HG02678 (cell line): Measurements from ENCODE around the gene RBCK1.

Source experiments
- ATAC-seq: cut with Tn5 transposase; IDR thresholded peaks from one replicate; pipeline ENCODE4 v1.9.1; 2021; ENCODE audit warnings: mild to moderate bottlenecking, moderate library complexity; ENCODE audit not compliant: unreplicated experiment

The RBCK1 gene

DNA sequence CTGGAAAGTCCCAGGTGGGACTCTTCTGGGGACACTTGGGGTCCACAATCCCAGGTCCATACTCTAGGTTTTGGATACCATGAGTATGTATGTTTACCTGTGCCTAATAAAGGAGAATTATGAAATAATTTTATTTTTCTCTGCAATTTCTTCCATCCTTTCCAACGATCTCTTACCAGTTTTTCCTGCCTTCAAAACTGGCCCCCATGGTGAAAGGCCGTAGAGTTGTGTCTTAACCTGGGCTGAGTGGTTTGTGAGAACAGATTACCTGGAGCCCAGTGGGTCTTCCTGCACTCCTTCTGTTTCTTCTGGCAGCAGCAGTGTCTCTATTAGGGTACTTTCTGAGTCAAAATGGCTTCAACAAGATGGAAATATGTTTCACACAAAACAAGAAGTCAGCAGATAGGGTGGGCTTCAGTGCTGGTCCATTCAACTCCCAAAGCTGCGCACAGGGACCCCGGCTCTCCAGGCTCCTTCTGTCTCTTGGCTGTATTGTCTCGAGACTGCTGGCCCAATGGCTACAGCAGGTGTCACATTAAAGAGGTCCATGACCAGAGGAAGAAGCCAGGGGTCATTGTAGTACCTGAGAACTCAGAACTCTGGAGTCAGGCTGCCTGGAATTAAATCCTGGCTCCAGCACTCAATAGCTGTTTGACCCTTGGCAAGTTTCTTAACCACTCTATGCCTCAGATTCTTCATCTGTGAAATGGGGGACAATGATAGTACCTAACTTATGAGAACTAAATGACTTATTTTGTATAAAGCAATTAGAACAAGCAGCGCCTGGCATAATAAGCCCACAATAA is 10.5 kb upstream of the RBCK1 start:
- ATAC-seq = no peak

DNA sequence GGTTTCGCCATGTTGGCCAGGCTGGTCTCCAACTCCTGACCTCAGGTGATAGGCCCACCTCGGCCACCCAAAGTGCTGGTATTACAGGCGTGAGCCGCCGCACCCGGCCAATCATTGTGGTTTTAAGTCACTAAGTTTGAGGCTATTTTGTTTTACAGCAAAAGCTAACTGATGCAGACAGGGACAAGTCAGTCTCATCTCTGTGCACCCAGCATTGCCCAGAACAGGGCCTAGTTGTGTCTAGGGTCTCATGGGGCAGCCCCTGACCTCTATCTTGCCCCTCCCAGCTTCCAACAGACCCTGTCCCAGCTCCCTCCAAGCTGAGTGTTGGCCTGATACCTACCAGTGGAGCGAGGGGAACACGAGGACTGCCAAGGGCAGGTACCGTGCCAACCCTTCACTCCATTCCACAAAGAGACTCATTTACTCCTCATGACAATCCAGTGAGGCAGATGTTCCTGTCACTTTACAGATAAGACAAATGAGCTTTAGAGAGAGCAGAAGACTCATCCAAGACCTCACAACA is 8.9 kb upstream of the RBCK1 start:
- ATAC-seq = no peak

DNA sequence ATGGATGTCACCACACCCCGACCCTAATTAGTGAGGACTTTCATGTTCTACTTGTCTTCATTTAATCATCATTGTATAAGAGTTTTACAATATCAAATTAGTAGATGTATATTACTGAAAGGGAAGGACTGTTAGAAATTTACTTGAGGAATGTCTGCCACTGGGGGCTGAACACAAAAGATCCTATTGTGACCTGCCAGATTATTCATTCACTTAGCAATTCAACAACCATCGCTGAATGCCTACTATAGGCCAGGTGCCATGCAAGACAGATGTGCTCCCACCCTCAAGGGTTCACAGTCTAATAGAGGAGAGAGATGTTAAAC is 8.0 kb upstream of the RBCK1 start:
- ATAC-seq = no peak

DNA sequence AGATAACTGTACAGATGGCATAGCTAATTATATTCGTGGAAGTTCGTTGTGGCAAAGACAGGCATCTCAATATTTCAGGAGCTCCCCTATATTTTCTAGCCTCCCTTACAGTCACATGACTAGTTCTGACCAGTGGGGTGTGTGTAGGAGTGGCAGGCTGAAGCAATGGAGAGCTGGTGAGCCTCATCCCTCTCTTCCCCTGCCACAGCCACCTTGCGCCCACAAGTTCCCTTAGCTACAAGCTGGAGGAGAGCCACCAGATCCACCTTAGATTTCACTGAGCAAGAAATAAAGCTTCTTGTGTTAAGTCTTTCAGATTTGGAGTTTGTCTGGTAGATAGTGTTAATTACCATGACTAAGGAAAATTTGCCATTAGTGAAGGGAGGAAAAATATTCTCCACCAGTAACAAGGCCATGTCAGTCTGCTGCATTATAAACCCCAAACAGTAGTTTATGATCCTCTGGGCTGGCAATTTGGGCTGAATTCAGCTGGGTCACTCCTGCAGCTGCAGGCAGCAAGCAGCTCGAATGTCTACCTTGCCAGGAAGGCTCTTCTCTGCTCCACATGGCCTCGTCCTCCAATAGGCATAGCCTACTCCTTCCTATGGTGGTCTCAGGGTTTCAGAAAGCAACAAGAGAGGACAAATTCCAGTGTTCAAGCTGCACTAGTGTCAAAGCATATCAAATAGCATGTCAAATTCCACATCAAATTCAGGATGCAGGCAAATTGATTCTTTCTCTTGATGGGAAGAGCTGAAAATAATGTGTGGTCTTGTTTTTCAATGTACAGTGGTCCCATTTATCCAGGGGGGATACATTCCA is 7.4 kb upstream of the RBCK1 start:
- no peak for ATAC-seq

DNA sequence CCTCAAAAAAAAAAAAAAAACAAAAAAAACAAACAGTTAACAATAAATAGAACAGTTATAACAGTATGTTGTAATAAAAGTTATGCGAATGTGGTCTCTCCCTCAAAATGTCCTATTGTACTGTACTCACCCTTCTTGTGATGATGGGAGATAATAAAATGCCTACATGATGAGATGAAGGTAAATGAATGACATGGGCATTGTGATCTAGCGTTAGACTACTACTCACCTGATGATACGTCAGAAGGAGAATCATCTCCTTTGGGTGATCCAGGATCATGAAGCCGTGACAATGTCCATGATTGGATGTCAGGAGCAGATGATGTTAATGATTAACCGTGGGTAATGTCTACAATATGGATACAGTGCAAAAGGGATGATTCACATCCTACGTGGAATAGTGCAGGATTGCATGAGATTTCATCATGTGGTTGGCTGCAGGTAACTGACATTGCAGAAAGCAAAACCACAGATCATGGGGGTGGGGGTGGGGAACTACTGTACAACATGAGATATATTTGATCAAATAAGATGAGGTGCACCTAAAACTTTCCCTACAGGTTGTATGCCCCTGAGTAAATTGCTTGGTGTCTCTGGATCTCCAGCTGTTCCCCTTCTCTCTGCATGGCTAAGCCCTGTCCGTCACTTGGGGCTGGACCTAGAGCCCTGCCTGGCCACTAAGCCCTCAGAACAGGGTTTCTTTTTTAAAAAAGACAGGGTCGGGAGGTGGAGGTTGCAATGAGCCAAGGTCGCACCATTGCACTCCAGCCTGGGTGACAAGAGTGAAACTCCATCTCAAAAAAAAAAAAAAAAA is 6.2 kb upstream of the RBCK1 start:
- no peak for ATAC-seq

DNA sequence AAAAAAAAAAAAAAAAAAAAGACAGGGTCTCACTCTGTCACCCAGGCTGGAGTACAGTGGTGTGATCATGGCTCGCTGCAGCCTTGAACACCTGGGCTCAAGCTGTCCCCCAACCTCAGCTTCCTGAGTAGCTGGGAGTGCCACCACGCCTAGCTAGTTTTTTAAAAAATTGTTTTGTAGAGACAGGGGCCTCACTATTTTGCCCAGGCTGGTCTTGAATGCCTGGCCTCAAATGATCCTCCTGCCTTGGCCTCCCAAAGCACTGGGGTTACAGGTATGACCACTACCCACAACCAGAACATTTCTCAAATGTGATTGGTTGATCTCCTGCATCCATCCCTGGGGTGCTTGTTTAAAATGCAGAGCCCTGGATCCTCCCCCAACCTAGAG is 5.6 kb upstream of the RBCK1 start:
- no peak for ATAC-seq

DNA sequence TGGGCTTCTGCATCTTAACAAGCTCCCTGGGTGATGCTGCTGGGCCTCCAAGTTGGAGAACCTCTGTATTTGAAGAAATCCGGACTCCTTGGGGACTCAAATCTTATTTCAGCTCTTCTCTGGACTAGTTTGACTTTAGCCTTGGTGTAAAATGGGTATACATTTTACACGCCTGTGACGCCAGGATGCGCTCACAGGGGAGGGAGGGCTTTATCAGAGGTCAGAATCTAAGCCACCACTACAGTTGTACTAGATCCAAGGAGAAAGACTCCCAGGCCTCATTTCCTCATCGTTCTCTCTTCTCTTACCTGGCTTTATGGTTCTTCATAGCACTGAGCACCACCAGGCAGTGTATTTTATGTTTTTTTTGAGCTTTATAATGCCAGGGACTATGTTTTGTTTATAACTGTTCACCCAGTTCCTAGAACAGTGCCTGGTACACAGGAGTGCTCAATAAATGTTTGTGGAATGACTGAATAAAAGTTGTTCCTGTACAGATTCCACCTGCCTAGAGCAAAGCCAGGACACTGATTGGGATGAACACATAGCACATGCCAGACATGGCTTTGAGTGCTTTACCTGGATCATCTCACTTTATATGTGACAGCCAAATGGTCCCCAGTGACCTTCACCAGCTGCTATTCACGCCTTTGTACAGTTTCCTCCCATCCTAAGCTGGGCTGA is 5.1 kb upstream of the RBCK1 start:
- no peak for ATAC-seq

DNA sequence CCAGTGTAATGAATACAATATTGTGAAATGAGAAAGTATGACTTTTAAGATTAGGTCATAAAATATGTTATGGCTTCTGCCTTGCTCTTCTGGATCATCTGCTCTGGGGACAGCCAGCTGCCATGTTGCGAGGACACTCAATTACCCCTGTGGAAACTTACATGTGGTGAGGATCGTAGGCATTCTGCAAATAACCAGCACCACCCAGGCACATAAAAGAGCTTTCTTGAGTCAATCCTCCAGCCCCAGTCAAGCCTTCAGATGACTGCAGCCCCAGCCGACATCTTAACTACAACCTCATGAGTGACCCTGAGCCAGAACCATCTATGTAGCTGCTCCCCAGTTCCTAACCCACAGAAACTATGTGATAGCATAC is 4.5 kb upstream of the RBCK1 start:
- ATAC-seq = no peak

DNA sequence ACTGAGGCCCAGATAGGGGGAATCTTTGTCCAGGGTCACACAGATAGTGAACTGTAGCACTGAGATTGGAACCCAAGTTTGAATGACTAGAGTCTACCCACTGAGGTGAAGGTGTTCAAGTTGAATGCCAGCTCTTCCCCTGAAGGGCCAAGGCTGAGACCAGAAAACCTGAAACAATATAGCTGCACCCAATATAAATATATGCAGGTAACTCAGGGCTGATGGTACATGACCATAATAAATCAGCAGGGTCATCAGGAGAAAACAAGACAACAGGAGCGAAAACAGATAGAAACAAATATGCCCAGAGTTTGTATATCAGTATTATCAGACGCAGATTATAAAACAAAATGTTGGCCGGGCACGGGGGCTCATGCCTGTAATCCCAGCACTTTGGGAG is 4.0 kb upstream of the RBCK1 start:
- ATAC-seq = no peak

DNA sequence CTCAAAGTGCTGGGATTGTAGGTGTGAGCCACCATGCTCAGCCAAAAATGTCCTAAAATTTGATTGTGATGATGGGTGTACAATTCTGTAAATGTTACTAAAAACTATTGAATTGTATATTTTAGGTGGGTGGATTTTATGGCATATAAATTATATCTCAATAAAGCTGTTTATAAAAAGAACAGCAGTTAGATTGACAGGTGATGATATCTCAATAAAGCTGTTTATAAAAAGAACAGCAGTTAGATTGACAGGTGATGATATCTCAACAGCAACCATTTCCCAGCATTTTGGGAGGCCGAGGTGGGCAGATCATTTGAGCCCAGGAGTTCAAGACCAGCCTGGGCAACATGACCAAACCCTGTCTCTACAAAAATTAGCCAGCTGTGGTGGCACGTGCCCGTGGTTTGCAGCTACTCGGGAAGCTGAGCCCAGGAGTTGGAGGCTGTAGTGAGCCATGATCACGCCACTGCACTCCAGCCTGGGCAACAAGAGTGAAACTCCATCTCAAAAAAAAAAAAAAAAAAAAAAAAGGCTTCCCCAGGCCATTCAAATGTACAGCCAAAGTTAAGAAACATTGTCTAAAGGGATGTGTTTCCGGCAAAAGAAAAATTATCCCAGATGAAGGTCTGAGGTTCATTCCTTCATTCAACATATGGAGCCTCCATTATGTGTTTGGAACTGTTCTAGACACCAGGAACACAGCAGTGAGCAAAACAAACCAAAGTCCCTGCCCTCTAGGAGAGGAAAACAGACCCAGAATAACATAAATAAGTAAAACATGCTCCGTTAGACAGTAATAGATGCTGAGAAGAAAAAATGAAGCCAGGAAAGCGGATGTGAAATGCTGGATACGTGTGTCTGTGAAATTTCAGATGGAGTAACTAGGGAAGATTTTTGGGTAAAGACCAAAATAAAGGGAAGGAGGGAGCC is 1.6 kb upstream of the RBCK1 start:
- no peak for ATAC-seq

DNA sequence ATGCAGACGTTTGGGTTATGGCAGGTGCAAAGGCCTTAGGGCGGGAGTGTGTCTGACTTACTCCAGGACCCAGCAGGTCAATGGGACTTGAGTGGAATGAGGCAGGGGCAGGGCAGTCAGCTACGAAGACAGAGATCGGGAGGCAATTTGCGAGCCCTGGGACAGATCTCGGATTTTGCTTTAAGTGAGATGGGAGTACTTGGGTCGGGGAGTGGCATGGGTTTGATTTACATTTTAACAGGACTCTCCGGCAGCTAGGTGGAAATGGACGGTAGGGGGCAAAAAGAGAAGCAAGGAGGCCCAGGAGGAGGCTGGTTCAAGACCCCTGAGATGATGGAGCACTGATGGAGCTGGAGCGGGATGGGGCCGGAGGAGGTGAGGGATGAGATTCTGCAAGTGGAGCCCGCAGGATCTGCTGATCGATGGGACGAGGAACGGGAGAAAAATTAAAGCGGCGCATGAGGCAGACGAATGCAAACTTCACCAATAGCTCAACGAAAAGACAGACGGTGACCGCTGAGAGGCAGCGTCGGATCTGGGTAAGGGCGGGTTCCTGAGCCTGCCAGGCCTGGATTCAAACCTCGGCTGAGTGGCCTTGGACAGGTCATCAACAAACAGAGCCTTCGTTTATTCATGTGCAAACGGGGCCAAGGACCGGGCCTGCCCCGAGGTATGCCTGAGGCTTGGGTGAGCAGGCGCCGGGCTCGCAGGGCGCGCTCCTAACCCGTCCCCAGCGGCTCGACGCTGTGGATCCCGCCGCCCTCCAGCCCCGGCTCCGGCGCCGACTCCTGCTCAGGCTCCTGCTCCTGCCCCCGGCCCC is 756 bp upstream of the RBCK1 start:
- ATAC-seq = peak; percentile 58

DNA sequence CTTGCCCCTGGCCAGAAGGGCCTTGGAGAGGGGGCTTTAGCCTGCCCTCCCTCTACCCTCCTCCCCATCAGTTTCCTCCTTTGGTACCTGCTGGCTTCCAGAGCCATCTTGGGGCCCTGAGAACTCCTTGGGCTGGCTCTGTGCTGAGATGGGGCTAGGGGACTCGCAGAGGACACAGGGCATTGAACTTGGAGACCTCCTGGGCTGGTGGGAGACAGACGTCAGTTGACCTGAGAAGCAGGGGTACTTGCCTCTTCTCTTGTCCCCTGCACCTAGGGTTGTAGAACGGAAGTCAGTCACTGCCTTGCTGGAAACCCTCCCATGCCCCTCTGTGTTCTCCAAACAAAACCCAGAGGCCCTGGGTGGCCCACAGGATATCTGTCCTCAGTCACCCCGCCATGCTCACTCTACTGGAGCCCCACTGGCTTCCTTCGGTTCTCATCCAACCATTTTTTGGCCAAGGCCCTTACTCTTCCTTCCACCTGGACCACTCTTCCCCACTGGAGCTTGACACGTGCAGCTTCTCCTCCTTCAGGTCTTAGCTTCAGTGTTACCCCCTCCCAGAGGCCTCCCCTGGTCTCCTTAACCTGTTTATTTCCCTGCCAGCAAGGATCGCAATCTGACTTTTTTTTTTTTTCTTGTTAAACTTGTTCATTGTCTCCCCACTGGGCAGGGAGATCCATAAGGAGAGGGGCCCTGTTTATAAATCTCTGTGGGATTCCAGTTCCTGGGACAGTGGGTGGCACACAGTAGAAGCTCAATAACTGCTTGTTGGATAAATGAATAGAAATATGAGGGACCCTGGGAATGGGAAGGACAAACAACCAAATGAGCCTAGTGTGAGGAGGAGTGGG is 971 bp downstream of the RBCK1 start:
- peak; percentile 6 for ATAC-seq

DNA sequence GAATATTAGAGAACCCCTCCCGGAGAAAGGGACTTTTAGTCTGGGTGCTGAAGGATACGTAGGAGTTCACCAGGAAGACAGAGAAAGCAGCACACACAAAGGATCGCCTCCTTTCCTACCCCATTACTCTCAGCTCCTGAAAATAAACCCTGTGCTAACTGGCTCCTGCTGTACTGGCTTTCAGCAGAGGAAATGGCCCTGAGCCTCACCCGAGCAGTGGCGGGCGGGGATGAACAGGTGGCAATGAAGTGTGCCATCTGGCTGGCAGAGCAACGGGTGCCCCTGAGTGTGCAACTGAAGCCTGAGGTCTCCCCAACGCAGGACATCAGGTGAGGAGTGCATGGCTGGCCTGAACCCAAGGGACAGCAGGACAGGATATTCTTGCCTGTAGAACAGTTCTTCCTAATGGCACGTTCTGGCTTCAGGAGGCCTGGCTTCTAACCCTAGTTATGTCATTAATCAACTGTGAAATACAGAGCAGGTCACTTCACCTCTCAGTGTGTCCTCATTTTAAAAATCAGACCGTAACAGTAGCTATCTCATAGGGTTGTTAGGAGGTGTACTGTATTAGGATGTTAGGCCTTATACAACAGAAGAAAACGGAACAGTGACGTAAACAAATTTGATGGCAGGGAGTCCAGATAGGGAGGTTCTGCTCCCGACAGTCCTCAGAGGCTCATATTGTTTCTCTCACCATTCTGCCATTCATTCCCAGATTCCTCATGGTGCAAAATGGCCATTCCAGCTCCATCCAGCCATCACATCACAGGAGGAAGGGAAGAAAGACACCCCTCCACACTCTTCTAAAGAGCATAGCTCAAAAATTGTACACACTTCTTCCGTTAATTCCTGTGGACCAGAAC is 1.8 kb downstream of the RBCK1 start:
- ATAC-seq = no peak

DNA sequence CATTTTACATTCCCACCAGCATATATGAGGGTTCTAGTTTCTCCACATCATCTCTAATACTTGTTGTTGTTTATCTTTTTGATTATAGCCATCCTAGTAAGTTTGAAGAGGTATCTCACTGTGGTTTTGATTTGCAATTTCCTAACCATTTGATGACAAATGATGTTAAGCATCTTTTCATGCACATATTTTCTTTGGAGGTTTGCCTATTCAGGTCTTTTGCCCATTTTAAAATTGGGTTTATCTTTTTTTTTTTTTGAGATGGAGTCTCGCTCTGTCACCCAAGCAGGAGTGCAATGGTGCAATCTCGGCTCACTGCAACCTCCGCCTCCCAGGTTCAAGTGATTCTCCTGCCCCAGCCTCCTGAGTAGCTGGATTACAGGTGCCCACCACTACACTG is 4.0 kb downstream of the RBCK1 start:
- no peak for ATAC-seq

DNA sequence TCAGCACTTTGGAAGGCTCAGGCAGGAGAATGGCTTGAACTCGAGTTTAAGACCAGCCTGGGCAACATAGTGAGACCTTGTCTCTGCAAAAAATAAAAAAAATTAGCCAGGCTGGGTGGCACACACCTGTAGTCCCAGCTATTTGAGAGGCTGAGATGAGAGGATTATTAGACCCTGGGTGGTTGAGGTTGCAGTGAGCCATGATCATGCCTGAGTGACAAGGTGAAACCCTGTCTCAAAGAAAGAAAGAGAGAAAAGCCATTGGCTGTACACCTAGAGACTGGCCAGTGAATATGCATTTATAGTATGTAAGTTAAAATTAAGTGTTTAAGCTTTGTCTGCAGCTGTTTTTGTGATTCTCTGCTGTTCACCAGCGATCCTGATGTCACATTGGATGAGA is 6.1 kb downstream of the RBCK1 start:
- ATAC-seq = no peak

DNA sequence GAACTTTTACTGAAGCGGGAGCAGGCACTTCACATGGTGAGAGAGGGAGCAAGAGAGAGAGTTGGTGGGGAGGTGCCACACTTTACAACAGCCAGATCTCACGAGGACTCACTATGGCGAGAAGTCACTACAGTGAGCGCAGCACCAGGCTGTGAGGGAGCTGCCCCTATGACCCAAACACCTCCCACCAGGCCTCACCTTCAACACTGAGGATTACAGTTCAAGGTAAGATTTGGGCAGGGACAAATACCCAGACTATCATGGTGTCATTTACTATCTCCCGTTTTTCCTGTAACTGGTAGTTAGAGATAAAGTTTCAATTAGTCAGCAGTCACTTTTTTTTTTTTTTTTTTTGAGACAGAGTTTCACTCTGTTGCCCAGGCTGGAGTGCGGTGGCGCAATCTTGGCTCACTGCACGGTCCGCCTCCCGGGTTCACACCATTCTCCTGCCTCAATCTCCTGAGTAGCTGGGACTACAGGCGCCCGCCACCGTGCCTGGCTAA is 7.8 kb downstream of the RBCK1 start:
- no peak for ATAC-seq
